ENCODE data around the gene PSMB7. TPM values are rescaled to one million over a fixed set of nuclear protein-coding genes. Genes with fewer than 3 reads are reported as not detected.

PSMB7 gene
- 193 and 348 TPM in 2 replicates for total RNA-seq

GRCh38 chr9:124415102-124415851, at the start of gene PSMB7:
Gene PSMB7, minus strand, starts transcription at chr9:124415442. Its CDS starts 17 bp downstream, at chr9:124415425.
- H3K4me3 ChIP-seq (ENCODE audit: low read depth, low read length), result peak within 1 kb of the TSS; percentile 98
- TF ChIP-seq CTCF (conservative IDR thresholded peaks at IDR 0.05; ENCODE audit: low read depth, low read length), result peak; percentile 82
- peak; percentile 72 for DNase-seq (ENCODE audit: low read depth)

GRCh38 chr9:124462739-124463138, 47.5 kb upstream of the PSMB7 start:
- H3K4me3 ChIP-seq (ENCODE audit: low read depth, low read length), result no peak overlapping the region
- no peak for TF ChIP-seq CTCF (conservative IDR thresholded peaks at IDR 0.05; ENCODE audit: low read depth, low read length)
- DNase-seq (ENCODE audit: low read depth), result no peak

GRCh38 chr9:124458441-124458840, 43.2 kb upstream of the PSMB7 start:
- TF ChIP-seq CTCF (conservative IDR thresholded peaks at IDR 0.05; ENCODE audit: low read depth, low read length), result no peak
- no peak overlapping the region for H3K4me3 ChIP-seq (ENCODE audit: low read depth, low read length)
- DNase-seq (ENCODE audit: low read depth), result no peak

- no peak overlapping the region for H3K4me3 ChIP-seq (ENCODE audit: low read depth, low read length)
- DNase-seq (ENCODE audit: low read depth), result no peak
- TF ChIP-seq CTCF (conservative IDR thresholded peaks at IDR 0.05; ENCODE audit: low read depth, low read length), result no peak
These were observed 42.7 kb upstream of the PSMB7 start for GRCh38 chr9:124457887-124458431.

- no peak for DNase-seq (ENCODE audit: low read depth)
- no peak overlapping the region for H3K4me3 ChIP-seq (ENCODE audit: low read depth, low read length)
- TF ChIP-seq CTCF (conservative IDR thresholded peaks at IDR 0.05; ENCODE audit: low read depth, low read length), result no peak
These were observed 42.0 kb upstream of the PSMB7 start for GRCh38 chr9:124457079-124457886.

GRCh38 chr9:124456341-124457078, 41.3 kb upstream of the PSMB7 start:
- H3K4me3 ChIP-seq (ENCODE audit: low read depth, low read length), result no peak overlapping the region
- no peak for TF ChIP-seq CTCF (conservative IDR thresholded peaks at IDR 0.05; ENCODE audit: low read depth, low read length)
- DNase-seq (ENCODE audit: low read depth), result no peak
